ENCODE measurements around the gene ABR.
"Not testable (repeated sequence)": the region's sequence is repeated elsewhere in the genome, so short reads cannot be mapped to it uniquely, and the experiment has no call there.

The ABR gene

DNA sequence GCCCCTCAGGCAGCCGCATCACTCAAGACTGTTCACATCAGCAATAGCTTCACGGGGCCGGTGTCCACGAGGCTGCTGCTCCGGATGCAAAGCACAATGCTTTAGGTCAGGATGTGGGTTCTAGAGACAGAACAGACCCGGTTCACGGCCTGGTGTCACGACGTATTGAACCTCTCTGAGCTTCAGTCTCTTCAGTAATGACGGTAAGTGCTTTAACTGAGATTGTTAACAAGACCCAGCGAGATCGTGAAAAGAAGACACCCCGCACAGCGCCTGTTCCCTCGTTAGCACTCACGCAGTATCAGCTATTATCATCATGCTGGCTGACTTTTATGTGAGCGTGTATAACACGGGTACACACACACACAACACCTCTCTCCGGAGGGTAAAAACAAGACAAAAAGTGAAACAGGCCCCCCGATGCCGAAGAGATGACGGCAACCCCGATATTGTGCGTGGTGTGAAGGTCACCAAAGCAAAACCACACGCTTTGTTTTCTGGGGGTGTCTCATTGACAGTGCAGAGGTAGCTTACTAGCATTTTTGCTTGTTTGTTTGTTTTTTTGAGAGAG, 21.4 kb upstream of the ABR start:
- DNase-seq: no peak

- not testable (repeated sequence) for DNase-seq
Observed at GRCh38 chr17:1199271-1199743, 19.5 kb upstream of the ABR start.

DNA sequence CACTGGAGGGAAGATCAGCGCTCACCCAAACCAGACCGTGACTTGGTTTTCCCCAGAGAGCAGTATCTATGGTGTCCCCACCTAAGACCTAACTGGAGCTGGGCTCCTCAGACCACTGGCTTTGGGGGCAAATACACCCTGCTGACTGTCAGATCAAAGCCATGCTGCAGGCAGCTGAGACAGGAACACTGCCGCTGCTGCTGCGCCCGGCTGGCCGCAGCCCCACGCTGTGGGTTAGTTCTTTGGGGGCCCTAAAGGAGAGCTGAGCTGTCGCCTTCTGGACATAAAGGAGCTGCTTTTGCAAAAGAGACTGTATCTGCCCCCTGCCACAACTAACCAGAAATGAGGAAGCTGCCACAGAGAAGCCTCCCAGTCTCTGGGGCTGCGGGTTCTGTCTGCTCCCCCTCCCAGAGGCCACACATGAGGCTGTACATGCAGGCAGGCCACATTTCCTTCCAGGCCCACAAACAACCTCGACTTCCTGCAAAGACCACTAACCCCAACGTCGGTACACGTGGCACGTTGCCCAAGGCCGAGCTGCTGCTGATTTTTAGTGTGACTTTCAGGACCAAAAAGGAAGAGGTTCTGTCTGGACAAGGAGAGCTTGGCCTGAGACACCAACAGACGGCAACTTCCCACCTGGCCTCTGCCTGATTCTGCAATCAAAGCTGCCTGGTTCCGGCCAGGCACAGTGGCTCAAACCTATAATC, 18.2 kb upstream of the ABR start:
- DNase-seq: peak; percentile 72

GRCh38 chr17:1197379-1197778, 17.6 kb upstream of the ABR start:
- peak; percentile 88 for DNase-seq

DNA sequence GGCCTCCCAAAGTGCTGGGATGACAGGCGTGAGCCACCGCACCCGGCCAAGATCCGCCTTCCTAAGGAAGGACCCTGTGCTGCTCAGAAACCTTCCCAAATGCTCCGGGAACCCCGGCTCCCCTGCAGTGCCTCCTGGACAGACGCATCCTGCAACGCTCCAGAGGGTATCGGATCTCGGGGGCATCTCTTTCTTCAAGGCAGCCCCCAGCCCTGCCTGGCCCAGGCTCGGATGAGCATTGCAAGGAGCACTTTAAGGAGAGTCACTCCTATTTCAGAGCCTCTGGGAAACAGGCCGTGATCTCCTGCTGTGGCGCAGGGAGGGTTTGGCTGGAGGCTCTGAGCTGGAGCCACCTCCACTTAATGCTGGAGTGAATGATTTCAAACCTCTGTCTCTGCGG, 17.2 kb upstream of the ABR start:
- DNase-seq: no peak

DNA sequence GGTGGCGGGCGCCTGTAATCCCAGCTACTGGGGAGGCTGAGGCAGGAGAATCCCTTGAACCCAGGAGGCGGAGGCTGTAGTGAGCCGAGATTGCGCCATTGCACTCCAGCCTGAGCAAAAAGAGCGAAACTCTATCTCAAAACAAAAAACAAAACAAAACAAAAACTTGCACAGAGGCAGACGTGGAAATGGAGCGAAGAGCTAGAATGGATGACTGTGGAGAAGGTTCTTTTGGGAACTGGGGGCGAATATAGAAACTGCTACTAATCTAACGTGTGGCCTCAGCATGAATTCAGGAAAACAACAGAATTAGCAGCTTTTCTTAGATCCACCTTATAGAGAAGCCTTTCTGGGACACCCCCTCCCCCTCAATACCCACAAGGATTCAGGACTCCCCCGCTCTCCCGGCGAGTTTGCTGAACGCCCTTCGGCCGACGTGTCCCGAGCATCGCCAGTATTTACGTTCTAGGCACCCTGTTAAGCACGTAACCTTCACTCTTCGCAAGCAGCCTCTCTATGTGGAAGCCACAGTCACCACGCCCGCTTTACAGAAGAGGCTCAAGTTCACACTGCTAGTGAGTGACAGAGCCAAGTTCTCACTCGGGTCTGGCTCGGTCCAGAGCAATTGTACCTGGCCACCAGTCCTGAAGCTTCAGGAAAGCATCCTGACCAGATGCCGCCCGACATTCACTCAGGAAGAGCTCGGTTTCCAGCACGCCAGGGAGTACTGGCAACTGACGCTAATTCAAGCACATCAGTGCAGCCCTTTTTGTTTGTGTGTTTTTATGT, 13.3 kb upstream of the ABR start:
- no peak for DNase-seq

- peak; percentile 67 for DNase-seq
Observed at GRCh38 chr17:1190751-1191331, 11.1 kb upstream of the ABR start.

GRCh38 chr17:1188812-1189504, 9.2 kb upstream of the ABR start:
- DNase-seq: no peak

- peak; percentile 81 for DNase-seq
Observed at GRCh38 chr17:1186923-1187771, 7.4 kb upstream of the ABR start.

DNA sequence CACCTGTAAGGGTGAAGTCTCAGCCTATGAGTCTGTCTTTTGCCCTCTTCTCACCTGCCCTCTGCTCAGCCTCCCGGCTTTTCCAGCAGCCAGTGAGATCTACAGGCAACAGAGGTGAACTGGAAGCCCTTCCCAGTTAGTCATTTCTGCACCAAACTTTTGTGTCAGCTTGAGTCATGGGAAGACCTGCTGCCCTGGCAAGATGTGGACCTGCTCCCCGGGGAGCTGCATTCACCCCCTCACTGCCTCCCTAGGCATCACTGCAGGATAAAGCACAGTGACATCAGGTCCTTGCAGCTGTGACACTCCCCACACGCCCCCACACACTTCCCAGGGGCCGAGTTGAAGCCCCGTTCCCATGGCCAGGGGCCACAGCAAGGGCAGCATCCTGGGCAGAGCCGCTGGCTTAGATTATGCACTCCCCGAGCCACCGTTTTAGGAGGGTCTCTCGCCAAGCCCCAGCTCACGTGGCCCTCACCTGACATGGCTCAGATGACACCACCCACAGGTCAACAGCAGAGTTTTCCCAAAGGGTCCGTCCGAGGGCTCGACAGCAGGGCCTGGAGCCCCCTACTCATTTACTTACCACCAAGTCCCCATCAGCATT, 6.5 kb upstream of the ABR start:
- peak; percentile 57 for DNase-seq

- no peak for DNase-seq
Observed at GRCh38 chr17:1183171-1183873, 3.5 kb upstream of the ABR start.

- DNase-seq: no peak
Observed at GRCh38 chr17:1182811-1183170, 3.0 kb upstream of the ABR start.

GRCh38 chr17:1181753-1182137, 2.0 kb upstream of the ABR start:
- DNase-seq: peak; percentile 77

DNA sequence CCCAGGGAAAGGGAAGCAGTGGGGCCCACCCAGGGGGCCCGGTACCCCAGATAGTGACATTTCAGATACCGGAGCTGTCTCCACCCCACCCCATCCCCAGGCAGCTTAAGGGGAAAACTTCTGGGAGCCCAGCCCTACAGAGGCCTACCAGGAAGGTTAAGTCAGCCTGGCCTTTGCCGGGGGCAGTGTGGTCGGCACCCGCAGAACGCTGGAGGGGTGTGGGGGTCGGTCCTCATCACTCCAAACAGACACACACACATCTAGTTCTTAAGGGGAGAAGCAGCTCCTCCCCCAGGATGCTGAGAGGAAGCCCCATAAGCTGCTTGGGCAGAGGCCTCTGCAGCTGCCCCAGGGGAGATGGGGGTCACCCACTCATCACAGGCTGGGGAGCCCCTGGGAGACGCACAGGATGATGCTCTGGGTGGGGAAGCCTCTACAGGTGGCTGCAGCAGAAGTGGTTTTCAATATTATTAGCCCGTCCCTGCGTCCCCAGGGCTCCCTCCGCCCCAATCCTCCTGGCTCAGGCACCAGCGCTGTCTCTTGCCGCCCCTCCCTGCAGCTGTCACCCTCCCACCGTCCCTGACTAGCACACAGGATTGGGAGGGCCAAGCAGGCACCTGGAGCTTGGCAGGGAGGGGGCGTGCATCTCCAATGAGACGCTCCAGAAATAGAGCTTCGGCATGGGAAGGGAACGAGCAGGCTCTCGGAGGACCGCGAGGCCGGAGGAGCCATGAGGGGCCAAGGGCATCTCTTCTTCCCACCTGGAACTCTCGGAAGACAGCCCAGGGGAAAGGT, 1.4 kb upstream of the ABR start:
- peak; percentile 24 for DNase-seq

DNA sequence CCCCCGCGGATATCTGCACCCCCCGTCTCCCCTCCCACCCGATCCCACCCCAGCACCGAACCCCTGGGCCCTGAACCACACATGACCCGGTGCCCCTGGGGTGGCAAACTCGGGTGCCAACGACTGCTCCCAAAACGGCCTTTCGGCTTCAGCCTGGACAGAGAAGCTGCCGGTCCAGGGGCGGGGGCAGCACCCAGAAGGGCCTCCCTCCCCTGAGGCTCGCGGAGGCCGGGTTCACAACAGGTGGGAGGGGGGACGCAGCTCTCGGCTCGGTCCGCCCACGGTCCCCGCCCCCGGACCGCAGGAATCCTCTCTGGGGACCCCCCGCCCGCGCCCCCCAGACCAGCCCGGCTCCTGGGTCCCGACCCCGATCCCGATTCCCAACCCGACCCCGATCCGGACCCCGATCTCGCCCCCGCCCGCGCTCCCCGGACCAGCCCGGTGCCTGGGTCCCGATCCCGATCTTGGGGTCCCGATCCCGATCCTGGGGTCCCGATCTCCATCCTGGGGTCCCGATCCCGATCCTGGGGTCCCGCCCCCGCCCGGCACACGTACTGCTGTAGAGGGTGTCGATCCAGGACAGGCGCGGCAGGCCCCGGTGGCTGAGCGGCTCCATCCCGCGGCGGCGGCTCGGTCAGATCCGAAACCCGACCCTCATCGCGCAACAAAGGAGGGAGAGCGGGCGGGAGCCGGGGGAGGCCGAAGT, 516 bp downstream of the ABR start:
- peak; percentile 44 for DNase-seq

GRCh38 chr17:1177016-1177700, 2.6 kb downstream of the ABR start:
- peak; percentile 54 for DNase-seq

GRCh38 chr17:1174263-1174880, 5.4 kb downstream of the ABR start:
- DNase-seq: no peak
